ENCODE measurements around the gene ACAA2. TPM values are rescaled to one million over a fixed set of nuclear protein-coding genes. Genes with fewer than 3 reads are reported as not detected.

The ACAA2 gene
- polyA plus RNA-seq, 1 donor (not counting 4 experiments of a cell fraction or from before 2014, with no cell fraction given), result 2.3 TPM

DNA sequence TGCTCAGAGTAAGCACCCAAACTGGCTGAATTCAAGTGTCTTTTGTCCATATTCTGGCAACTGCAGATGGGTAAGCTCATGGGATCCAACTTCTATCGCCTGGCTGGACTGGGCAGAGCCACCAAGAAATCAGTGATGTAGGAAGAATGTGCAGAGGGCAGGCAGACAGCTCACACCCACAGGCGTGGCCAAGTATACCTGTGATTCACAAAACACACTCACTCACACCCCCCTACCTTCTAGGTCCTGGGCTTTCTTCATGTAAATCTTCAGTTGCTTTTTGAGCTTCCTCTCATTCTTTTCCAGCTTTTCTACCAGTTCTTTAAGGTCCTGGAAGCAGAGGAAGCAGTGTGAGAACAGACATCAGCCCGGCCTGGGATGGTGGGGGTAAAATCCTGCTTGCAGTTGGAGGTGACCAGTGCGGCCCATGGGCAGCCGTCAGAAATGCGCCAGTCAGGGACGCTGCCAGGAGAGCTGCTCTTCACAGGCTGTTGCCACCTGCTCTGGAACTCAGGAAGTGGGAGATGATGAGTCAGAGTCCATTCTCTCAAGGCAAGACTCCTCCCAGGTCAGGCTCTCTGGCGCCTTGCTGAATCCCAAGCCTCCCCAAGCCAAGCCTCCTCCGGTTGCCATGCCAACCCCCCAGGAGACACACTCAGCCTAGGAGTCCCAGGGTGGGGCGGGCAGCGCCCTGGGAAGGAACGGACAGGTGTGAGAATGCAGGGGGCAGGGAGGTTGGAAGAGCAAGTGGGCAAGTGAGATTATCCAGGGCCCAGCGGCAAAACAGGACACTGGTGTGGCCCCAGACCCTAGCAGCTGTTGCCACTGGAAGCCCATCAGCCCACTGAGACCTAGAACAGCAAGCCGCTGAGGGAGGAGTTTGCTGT, 36.2 kb upstream of the ACAA2 start:
- H3K9ac ChIP-seq (ENCODE audit: control insufficient read depth, extremely low read depth, insufficient read depth, low read length), result peak overlapping the region; percentile 71
- no peaks in the 10 kb centered on the region for H3K36me3 ChIP-seq (ENCODE audit: control insufficient read depth in 2 of 2, extremely low read depth in 1 of 2, insufficient read depth in 2 of 2, low read length in 2 of 2)
- H3K9me1 ChIP-seq (ENCODE audit: control insufficient read depth, extremely low read depth, insufficient read depth, low read length), result no peaks in the 10 kb centered on the region
- no peaks in the 10 kb centered on the region for H4K20me1 ChIP-seq (ENCODE audit: control insufficient read depth, extremely low read depth, insufficient read depth, low read length)
- DNase-seq (ENCODE audit: low read depth, low spot score) (peak; percentile 98), FAIRE-seq (peak; percentile 97)
- H3K4me3 ChIP-seq (ENCODE audit: control insufficient read depth in 2 of 3, extremely low read depth in 1 of 3, insufficient read depth in 2 of 3, low read depth in 1 of 3, low read length in 3 of 3), result peak overlapping the region; percentile 25 to 50 (median 41)
- dilution Hi-C loops (cut with MboI; ENCODE audit: extremely low pct_ligation_motif_present, low sequenced_read_pairs), result no loop called here
- peaks cover 25% of the 10 kb centered on the region for H3K4me1 ChIP-seq (ENCODE audit: control insufficient read depth, extremely low read depth, insufficient read depth, low read length)
- H3K4me2 ChIP-seq (ENCODE audit: control insufficient read depth, extremely low read depth, insufficient read depth, low read depth, low read length), result peak overlapping the region; percentile 83
- H3K27me3 ChIP-seq (ENCODE audit: control insufficient read depth, extremely low read depth, insufficient read depth, low read length), result no peaks in the 10 kb centered on the region
- H3K27ac ChIP-seq (ENCODE audit: control insufficient read depth, insufficient read depth, low read length), result peak overlapping the region; percentile 87
- peak overlapping the region; percentile 51 for H2AFZ ChIP-seq (ENCODE audit: control insufficient read depth, low read length)
- no peaks in the 10 kb centered on the region for H3K79me2 ChIP-seq (ENCODE audit: control insufficient read depth, insufficient read depth, low read length)
- H3K9me3 ChIP-seq (ENCODE audit: control insufficient read depth, low read depth, low read length), result no peaks in the 10 kb centered on the region
- TF ChIP-seq, protein P1, sequence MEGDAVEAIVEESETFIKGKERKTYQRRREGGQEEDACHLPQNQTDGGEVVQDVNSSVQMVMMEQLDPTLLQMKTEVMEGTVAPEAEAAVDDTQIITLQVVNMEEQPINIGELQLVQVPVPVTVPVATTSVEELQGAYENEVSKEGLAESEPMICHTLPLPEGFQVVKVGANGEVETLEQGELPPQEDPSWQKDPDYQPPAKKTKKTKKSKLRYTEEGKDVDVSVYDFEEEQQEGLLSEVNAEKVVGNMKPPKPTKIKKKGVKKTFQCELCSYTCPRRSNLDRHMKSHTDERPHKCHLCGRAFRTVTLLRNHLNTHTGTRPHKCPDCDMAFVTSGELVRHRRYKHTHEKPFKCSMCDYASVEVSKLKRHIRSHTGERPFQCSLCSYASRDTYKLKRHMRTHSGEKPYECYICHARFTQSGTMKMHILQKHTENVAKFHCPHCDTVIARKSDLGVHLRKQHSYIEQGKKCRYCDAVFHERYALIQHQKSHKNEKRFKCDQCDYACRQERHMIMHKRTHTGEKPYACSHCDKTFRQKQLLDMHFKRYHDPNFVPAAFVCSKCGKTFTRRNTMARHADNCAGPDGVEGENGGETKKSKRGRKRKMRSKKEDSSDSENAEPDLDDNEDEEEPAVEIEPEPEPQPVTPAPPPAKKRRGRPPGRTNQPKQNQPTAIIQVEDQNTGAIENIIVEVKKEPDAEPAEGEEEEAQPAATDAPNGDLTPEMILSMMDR (optimal IDR thresholded peaks at IDR 0.05 in 1 of 3, IDR thresholded peaks at IDR 0.05 in 1 of 3, conservative IDR thresholded peaks at IDR 0.05 in 1 of 3; ENCODE audit: extremely low read depth in 1 of 3, insufficient read depth in 2 of 3, low read length in 3 of 3), result peak in 1 of 3 experiments; percentile 9
- no peak for TF ChIP-seq EZH2 (IDR thresholded peaks at IDR 0.05; ENCODE audit: low read length)

- H3K36me3 ChIP-seq (ENCODE audit: control insufficient read depth in 2 of 2, extremely low read depth in 1 of 2, insufficient read depth in 2 of 2, low read length in 2 of 2), result no peaks in the 10 kb centered on the region
- peaks cover 22% of the 10 kb centered on the region for H3K4me1 ChIP-seq (ENCODE audit: control insufficient read depth, extremely low read depth, insufficient read depth, low read length)
- no peak overlapping the region for H3K27ac ChIP-seq (ENCODE audit: control insufficient read depth, insufficient read depth, low read length)
- H3K27me3 ChIP-seq (ENCODE audit: control insufficient read depth, extremely low read depth, insufficient read depth, low read length), result no peaks in the 10 kb centered on the region
- FAIRE-seq (no peak), DNase-seq (ENCODE audit: low read depth, low spot score) (no peak)
- dilution Hi-C loops (cut with MboI; ENCODE audit: extremely low pct_ligation_motif_present, low sequenced_read_pairs), result no loop called here
- no peaks in the 10 kb centered on the region for H3K79me2 ChIP-seq (ENCODE audit: control insufficient read depth, insufficient read depth, low read length)
- H3K9me1 ChIP-seq (ENCODE audit: control insufficient read depth, extremely low read depth, insufficient read depth, low read length), result no peaks in the 10 kb centered on the region
- H3K9ac ChIP-seq (ENCODE audit: control insufficient read depth, extremely low read depth, insufficient read depth, low read length), result no peak overlapping the region
- no peak overlapping the region for H3K4me3 ChIP-seq (ENCODE audit: control insufficient read depth in 2 of 3, extremely low read depth in 1 of 3, insufficient read depth in 2 of 3, low read depth in 1 of 3, low read length in 3 of 3)
- no peaks in the 10 kb centered on the region for H3K9me3 ChIP-seq (ENCODE audit: control insufficient read depth, low read depth, low read length)
- no peak overlapping the region for H3K4me2 ChIP-seq (ENCODE audit: control insufficient read depth, extremely low read depth, insufficient read depth, low read depth, low read length)
- no peaks in the 10 kb centered on the region for H4K20me1 ChIP-seq (ENCODE audit: control insufficient read depth, extremely low read depth, insufficient read depth, low read length)
- TF ChIP-seq EZH2 (IDR thresholded peaks at IDR 0.05; ENCODE audit: low read length), result no peak
- TF ChIP-seq, protein P1 (optimal IDR thresholded peaks at IDR 0.05 in 1 of 3, IDR thresholded peaks at IDR 0.05 in 1 of 3, conservative IDR thresholded peaks at IDR 0.05 in 1 of 3; ENCODE audit: extremely low read depth in 1 of 3, insufficient read depth in 2 of 3, low read length in 3 of 3), result no peak
- H2AFZ ChIP-seq (ENCODE audit: control insufficient read depth, low read length), result no peak overlapping the region
Observed at GRCh38 chr18:49848115-49848514, 34.8 kb upstream of the ACAA2 start.

Measured in keratinocyte (primary cell).